Mucosa of descending colon (tissue), 3 donors: ENCODE results near the gene INPP5A. TPM values are rescaled to one million over a fixed set of nuclear protein-coding genes. Genes with fewer than 3 reads are reported as not detected.

Experiments
- ATAC-seq: fragments of 200-7000 bp; cut with Tn5 transposase; one replicate; pipeline ENCODE4 v1.9.1; 2020; ENCODE audit warnings: mild to moderate bottlenecking, moderate library complexity
- DNase-seq, 3 donors: peaks; one replicate each; pipeline ENCODE4 v3.0.0-alpha.2; 2020
- H3K36me3 ChIP-seq: fragments of 200-600 bp; one replicate; pipeline ENCODE4 v1.8.0; 2021; ENCODE audit warnings: low read depth, mild to moderate bottlenecking
- H3K4me1 ChIP-seq: fragments of 200-600 bp; one replicate; pipeline ENCODE4 v1.8.0; 2021; ENCODE audit warnings: low read depth, mild to moderate bottlenecking
- H3K4me3 ChIP-seq: fragments of 200-600 bp; one replicate; pipeline ENCODE4 v1.8.0; 2021; ENCODE audit warnings: mild to moderate bottlenecking
- H3K9me3 ChIP-seq: fragments of 200-600 bp; one replicate; pipeline ENCODE4 v1.8.0; 2021; ENCODE audit warnings: mild to moderate bottlenecking
- CTCF ChIP-seq: fragments of 200-600 bp; IDR thresholded peaks from one replicate; pipeline ENCODE4 v1.8.0; 2022; ENCODE audit warnings: antibody characterized with exemption, mild to moderate bottlenecking
- intact Hi-C, 2 donors: fragments of 100-400 bp; cut with DNase I in 1 of 2; cut with micrococcal nuclease in 1 of 2; formaldehyde crosslinking; loops; one replicate each; pipeline versions ENCODE4 v1.11.0 to v1.11.1; 2022; cut with DNase I, micrococcal nuclease
- total RNA-seq, 3 donors: library from RNA; stranded (reverse); fragmentation: NEBNext Ultra II Directional in 2 of 3; extraction: Animal tissue kit (Norgen Biotek cat#: 25700) in 2 of 3; gene quantifications; one replicate each; pipeline versions ENCODE4 v1.2.1 to v1.2.4, GENCODE V29; 2021 to 2023
- donor health status: DM: no; HTN: no; CAD: no; lungs with moderate emphysema.
- donor health status: DM: no; HTN: no; CAD: no.
- donor health status: DM: no; HTN: yes; CAD: no.

The INPP5A gene
- total RNA-seq, 3 donors from 2014 or later = 31.7 to 92.8 (median 32.0) TPM

DNA sequence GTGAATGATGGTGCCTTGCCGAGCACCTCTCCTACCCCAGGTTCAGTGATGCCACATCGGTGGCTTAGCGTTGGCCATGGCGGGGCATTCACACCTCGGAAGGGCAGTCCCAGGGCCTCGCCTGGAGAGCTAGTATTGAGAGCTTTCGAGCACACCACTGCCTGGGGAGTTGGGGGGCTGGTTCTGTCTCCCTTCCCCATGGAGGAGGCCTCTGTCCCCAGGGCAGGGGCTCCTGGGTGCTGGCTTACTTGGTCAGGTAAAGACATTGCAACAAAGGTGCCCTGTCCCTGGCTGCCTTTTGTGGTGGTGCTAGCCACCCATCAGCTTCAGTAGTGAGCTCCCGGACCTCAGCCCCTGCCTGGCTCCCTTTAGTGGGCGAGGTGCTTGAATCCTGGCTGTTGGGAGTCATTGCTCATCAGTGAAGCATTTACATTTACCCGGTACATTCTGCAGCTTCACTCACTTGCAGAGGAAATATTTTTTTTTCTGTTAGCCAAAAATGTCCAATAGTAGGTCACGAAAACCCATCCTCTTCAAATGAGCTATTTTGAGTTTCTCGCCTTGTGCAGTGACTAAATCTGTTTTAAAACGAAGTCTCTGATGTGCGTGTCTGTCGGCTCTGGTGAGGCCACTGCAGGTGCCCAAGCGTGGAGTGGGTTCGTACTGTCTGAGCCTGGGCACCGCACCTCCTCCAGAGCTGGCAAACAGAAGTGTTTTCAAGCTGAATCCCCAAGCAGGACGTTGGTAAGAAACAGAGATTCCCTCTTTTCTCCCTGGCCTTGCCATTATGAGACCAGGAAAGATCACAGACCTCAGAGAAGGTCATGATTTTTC, 95.5 kb downstream of the INPP5A start:
- H3K9me3 ChIP-seq = no peaks in the 10 kb centered on the region
- no peak for TF ChIP-seq CTCF
- no peaks in the 10 kb centered on the region for H3K36me3 ChIP-seq
- no peak overlapping the region for H3K4me3 ChIP-seq
- intact Hi-C loops = loop anchor here in 1 of 2 donors (10.0 kb wide), 1 partner anchor 248 kb away; no protein-coding TSS in a partner anchor
- ATAC-seq (no peak), DNase-seq (peak in 2 of 3 donors; percentile 25 to 42)
- peaks cover 17% of the 10 kb centered on the region for H3K4me1 ChIP-seq

GRCh38 chr10:132634241-132634946, 96.8 kb downstream of the INPP5A start:
- DNase-seq = peak; percentile 71 to 77 (median 75)

DNA sequence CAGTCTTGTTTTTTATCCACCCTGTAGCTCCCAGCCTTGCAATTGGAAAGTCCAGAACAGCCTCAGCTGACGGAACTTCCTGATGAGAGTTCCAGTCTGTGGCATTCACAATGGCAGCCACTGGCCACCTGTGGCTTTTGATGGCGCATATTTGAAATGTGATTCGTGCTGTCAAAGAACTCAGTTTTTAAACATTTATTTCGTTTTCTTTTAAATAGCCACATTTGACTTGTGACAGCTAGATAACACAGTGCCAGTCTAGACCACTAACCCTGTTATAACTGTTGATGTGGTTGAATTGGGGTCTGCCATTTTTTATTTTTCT, 97.3 kb downstream of the INPP5A start:
- ATAC-seq = no peak
- DNase-seq = no peak
- intact Hi-C loops = loop anchor here (5.0 to 10.0 kb wide), 2 partner anchors 178 to 250 kb away; no protein-coding TSS in a partner anchor
- H3K4me1 ChIP-seq = peaks cover 17% of the 10 kb centered on the region
- no peaks in the 10 kb centered on the region for H3K36me3 ChIP-seq
- H3K4me3 ChIP-seq = no peak overlapping the region
- H3K9me3 ChIP-seq = no peaks in the 10 kb centered on the region
- no peak for TF ChIP-seq CTCF

More at GRCh38 chr10:132634241-132634946, 96.8 kb downstream of the INPP5A start:
- TF ChIP-seq CTCF = no peak
- ATAC-seq = peak; percentile 83
- intact Hi-C loops = loop anchor here in 1 of 2 donors (10.0 kb wide), 1 partner anchor 250 kb away; no protein-coding TSS in a partner anchor
- H3K4me1 ChIP-seq = peaks cover 17% of the 10 kb centered on the region
- no peaks in the 10 kb centered on the region for H3K9me3 ChIP-seq
- H3K36me3 ChIP-seq = no peaks in the 10 kb centered on the region
- H3K4me3 ChIP-seq = no peak overlapping the region

DNA sequence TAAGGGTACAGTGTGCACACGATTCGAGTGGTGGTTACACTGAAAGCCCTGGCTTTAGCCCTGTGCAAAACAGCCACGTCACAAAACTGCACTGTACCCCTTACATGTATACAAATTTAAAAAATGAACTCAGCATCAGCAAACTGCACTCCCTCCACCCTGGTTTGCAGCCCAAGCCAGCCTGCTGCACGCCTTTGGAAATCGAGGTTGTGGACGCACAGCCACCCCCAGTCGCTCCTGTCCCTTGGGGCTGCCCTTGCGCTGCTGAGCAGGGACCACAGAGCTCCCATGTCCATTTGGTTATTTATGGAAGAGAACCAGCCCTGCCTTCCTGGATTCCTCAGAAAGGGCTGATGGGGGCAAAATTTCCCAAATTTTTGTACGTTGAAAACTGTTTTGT, 98.8 kb downstream of the INPP5A start:
- no peaks in the 10 kb centered on the region for H3K9me3 ChIP-seq
- no peak for TF ChIP-seq CTCF
- DNase-seq = no peak
- peaks cover 20% of the 10 kb centered on the region for H3K4me1 ChIP-seq
- no peaks in the 10 kb centered on the region for H3K36me3 ChIP-seq
- no peak overlapping the region for H3K4me3 ChIP-seq
- ATAC-seq = no peak
- intact Hi-C loops = loop anchor here (5.0 to 10.0 kb wide), 2 partner anchors 179 to 252 kb away; no protein-coding TSS in a partner anchor

GRCh38 chr10:132637477-132638129, 100.0 kb downstream of the INPP5A start:
- Histone ChIP-seq H3K4me1 (peaks cover 16% of the 10 kb centered on the region), H3K4me3 (no peak overlapping the region), H3K9me3 (no peaks in the 10 kb centered on the region), H3K36me3 (no peaks in the 10 kb centered on the region)
- TF ChIP-seq CTCF = peak; percentile 35
- DNase-seq (peak in 2 of 3 donors; percentile 20 to 40), ATAC-seq (peak; percentile 54)
- intact Hi-C loops = loop anchor here (2.0 to 10.0 kb wide), 3 partner anchors 179 to 253 kb away; no protein-coding TSS in a partner anchor
